Stimulated activated CD4-positive, alpha-beta T cell treated with anti-CD3 and anti-CD28 coated beads, TNF-alpha, amount 100 ng/mL, for 24 hours (primary cell): Measurements from ENCODE around the gene MAD1L1.
A peak's percentile ranks its signal among the peaks of the same experiment; 100 is the strongest.

ENCODE experiments used
- DNase-seq, 3 experiments: peaks; one replicate each; pipeline ENCODE4 v3.0.0-alpha.2; 2020; ENCODE audit warnings: low read depth in 3 of 3

The MAD1L1 gene

GRCh38 chr7:2242541-2243429, 10.0 kb upstream of the MAD1L1 start:
- no peak for DNase-seq

- peak; percentile 54 to 75 (median 66) for DNase-seq
Observed at GRCh38 chr7:2241580-2242540, 9.1 kb upstream of the MAD1L1 start, which contains the start of the genes MRM2 and NUDT1. Gene MRM2 (minus strand): TSS chr7:2242205. CDS start chr7:2242169, 36 bp downstream. Gene NUDT1 (plus strand): TSS chr7:2242226. CDS start chr7:2244575, 2,349 bp downstream.

GRCh38 chr7:2239242-2239641, 6.5 kb upstream of the MAD1L1 start:
- DNase-seq, result no peak

- DNase-seq, result no peak
Observed at GRCh38 chr7:2237109-2237602, 4.4 kb upstream of the MAD1L1 start.

DNA sequence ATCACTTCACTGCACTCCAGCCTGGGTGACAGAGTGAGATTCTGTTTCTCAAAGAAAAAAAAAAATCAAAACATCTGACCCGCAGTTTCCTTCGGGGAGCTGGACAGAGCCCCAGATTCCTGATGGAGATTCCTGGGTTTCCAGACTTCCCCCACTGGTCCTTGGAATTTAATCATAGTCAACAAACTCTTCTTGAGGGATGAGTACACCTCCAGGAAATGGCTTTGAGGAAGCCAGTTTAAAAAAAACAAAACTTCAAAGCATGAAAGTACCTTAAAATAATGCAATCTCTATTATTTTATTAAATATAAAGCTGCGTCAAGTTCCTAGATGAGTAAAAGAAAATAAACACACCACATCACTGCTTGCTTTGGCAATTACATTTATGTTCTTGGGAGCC, 1.2 kb upstream of the MAD1L1 start:
- DNase-seq, result no peak

DNA sequence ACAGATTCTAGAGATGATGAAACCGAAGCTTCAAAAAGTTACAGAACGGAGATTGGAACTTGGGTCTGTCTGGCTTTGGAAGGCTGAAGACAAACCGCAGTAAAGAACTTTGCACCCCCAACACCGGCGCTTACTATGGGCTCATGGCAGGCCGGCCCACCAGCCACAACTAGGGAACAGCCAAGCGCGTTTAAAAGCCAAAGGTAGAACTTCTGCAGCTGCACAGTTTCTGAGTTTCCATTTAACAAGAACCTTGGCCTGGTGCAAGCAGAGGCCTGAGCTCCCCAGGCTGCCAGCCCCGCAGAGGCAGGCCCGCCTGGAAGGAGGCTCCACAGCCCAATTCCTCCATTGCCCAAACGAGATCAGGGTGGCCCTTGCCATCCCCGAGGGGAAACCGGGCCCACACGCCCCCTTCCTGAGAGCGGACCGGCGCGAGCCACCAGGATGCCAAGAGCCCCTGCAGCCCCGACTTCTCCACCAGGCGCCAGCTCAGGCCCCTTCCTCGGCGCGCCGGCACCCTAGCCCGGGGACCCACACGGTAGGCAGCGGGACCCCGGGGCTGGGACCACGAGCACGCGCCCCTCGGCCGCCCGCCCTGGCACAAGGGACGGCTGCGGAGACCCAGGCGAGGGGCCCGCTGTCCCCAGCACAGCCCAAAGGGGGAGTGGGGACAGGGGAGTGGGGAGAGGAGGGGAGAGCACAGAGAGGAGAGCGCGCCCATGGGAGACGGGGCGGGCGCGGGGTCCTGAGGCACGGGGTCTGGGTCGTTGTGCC, 566 bp downstream of the MAD1L1 start:
- DNase-seq, result no peak

DNA sequence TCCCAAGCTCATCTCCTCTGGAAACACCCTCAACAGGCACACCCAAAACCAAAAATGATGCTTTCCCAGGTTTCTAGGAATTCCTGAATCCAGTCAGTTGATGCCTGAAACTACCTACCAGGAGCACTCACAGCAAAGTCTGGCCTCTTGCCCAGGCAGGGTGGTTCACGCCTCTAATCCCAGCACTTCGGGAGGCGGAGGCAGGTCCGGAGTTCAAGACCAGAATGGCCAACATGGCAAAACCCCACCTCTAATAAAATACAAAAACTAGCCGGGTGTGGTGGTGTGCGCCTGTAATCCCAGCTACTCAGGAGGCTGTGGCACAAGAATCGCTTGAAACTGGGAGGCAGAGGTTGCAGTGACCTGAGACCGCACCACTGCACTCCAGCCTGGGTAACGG, 1.9 kb downstream of the MAD1L1 start:
- no peak for DNase-seq

GRCh38 chr7:2230226-2230625, 2.5 kb downstream of the MAD1L1 start:
- DNase-seq, result no peak

DNA sequence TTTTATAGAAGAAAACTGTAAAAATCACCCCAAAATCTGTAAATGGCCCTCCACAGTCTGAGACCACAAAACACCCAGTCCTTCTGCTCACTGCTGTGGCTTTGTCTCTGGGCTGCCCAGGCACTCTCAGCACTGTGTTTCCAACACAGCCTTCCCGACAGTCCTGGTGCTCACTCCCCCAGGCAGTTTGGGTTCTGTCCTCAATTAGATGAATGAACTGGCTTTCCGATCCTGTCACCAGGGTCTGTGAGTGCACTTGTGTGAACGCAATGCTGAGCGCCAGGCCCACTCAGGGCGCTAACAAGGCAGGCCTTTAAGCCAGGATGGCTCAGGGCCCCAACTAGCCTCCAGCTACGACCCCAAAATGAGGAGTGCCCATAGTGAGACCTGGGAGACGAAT, 3.3 kb downstream of the MAD1L1 start:
- DNase-seq, result no peak

- no peak for DNase-seq
Observed at GRCh38 chr7:2228921-2229320, 3.8 kb downstream of the MAD1L1 start.

DNA sequence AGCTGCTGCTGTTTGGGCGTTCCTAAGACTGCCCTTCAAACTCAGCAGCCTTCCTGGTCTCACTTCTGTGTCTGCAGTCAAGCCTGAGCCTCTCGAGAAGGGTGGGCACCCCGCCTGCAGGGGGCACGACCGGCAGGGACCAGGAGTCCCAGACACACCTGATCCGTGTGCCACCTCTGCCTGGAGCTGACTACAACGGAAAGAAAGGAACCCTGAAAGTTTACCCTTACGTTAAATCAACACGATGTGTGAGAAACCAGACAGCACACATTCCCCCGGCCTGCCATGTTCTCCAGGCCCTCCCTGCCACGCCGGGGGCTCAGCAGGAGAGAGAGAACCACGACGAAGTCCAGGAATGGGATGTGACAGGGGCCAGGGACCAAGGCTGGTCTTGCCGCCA, 5.0 kb downstream of the MAD1L1 start:
- DNase-seq, result no peak

GRCh38 chr7:2225830-2226229, 6.9 kb downstream of the MAD1L1 start:
- DNase-seq, result no peak

DNA sequence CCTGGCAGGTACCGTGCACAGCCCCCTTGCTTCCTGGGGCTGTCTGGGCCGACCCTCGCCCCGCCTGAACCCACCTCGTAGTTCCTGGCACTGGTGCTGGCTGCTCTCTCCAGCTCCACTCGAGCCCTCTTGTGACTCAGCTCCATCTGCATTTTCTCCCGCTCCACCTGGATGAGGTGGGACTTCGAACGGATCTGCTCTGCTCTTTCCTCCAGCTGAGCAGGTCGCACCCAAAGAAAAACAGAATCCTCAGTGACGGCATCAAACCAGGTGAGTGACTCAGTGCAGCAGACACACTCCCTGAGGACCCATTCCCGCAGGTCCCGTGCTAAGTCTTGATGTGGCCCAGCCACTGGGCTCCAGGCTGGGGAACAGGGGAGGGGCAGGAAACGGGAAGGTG, 7.4 kb downstream of the MAD1L1 start:
- no peak for DNase-seq

DNA sequence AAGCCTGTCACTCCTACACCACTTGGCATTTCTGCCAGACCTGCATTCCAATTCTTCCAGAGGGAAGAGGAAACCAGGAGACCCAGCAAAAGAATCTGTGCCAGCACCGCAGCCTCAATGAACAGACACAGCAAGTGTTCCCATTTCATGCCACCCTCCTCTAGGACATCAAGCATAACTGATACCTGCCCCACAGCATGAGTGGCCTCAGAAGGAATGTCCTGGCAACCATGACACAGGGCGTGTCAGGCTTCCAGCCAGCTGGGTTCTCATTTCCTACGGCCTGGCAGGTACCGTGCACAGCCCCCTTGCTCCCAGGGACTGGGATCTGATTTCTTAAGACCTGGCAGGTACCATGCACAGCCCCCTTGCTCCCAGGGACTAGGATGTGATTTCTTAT, 7.8 kb downstream of the MAD1L1 start:
- DNase-seq, result no peak

DNA sequence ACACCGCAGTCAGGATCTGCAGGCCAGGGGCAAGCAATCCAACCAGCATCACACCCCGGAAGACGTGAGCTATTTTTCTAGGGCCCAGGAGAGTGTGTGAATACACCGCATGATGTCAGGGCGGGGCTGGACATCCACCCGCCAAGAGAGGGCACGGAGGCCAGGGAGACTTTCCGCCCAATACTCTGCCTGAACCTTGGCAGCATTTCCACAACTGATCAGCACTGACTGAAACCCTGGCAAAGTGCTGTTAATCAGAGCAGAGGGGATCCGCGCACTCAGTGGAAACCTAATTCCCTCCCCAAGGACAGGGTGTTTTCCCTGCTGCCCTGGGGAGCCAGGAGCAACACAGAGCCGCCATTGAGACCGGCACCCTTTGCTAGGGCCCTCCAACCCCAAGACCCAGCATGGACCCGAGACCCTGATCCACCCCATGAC, 8.2 kb downstream of the MAD1L1 start:
- DNase-seq, result no peak

DNA sequence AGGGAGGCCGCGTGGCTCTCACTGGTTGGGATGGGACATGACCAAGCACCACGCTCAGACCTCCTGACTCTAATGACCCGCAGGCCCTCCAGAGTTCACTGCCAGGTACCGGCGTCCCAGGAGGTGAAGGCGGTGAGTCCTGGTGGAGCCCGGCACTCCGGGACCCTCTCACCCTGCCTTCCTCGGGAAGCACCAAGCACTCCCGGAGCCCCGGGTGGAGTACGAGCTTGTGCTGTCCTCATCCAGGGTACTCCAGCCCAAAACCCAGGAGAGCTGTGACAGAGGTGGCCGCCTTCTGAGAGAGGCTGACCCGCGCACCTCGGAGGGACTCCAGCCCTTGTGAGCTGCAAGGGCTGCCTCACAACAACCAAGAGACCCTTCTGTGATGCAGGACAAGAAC, 9.4 kb downstream of the MAD1L1 start:
- DNase-seq, result no peak

GRCh38 chr7:2222516-2222915, 10.2 kb downstream of the MAD1L1 start:
- DNase-seq, result no peak

DNA sequence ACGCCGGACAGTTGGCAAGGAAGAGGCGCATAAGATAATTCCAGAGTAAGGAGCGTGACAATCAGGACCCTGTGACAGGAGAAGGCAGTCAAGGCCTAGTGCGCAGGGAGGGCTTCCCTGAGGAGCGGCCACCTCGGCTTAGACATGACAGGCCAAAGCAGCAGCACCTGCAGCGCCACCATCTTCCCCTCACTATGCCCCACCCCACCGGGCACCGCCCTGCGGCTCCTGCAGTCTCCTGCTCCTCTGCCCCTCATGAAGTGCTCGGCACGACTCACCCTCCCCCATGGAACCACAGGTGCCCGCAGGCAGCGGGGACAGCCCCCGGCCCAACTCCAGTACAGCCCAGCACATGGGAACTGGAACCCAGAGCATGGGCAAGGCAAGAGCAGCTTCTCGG, 11.8 kb downstream of the MAD1L1 start:
- DNase-seq, result no peak

DNA sequence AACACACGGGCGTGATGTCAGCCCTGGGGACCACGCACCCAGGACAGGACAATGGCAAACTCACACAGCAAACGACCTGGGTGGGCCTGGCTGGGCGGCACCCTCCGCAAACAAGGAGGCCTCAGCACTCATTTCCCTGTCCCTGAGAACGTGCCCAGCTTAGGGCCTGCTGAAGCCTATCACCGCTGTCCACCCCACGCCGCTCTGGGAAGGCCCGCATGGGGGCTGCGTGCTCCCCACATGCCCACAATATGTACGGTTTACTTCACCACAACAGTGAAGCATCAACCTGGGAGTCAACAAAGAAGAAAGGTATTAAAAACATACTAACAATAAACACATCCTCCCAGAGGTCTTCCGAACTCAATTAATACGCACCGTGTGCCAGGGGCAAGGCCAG, 12.2 kb downstream of the MAD1L1 start:
- DNase-seq, result no peak

- DNase-seq, result no peak
Observed at GRCh38 chr7:2220030-2220429, 12.7 kb downstream of the MAD1L1 start.

GRCh38 chr7:2219606-2220005, 13.1 kb downstream of the MAD1L1 start:
- no peak for DNase-seq
